ENCODE measurements around the gene COMMD3.
A peak's percentile ranks its signal among the peaks of the same experiment; 100 is the strongest.
"Not testable (repeated sequence)": the region's sequence is repeated elsewhere in the genome, so short reads cannot be mapped to it uniquely, and the experiment has no call there.

Gene COMMD3

DNA sequence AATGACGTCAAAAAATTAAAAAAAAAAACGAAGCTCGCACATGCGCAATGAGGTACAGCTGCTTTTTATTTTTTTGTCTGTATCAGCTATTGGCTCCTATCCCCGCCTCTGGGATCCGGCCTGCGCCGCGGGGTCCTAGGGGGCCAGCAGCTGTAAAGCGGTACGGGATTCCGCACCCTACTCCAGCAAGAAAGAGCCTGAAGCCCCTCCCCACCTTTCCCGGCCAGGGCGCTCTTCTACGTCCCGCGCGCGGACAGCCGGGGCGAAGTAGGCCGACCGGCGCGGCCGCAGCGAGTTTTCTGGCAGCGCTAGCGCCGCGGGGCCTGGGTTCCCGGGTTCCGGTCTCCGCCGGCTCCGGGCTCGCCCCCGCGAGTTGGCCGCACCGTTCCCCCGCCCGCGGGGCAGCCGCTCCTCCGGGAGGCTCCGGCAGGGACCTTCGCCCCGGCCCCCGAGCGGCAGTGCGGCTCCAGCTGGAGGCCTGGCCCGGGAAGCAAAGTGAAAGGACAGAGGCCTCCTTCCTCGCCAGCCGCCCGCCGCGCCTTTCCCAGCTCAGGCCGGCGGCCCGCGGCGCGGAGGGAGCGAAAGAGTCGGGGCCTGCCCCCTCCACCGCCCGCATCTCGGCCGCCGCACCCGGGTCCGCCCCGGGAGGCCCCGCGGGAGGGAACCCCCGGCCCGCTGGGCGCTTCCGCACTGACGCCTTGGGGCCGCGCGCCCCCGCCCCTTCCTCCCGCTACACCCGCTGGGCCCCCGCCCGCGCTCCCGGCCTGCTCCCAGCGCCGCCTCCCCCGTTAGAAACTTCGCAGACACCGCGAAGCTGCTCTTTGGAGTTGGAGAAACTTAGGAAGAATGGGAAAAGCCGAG is 24.4 kb downstream of the COMMD3 start:
- DNase-seq: peak; percentile 85 to 87

GRCh38 chr10:22341190-22341925 is 25.2 kb downstream of the COMMD3 start:
- DNase-seq: no peak

DNA sequence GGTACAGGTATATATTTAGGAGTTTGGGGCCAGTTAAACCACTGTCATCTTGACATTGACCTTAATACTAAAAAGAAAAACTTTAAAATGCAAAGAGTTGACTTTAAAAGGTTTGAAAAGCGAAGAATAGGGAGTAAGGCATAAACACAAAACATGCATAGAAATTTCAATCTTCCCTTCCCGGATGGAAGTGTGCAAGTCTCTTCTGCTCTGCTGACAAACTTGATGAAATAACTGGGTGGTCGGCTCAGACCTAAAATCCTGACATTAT is 25.7 kb downstream of the COMMD3 start:
- no peak for DNase-seq

- DNase-seq: no peak
These were observed 26.2 kb downstream of the COMMD3 start for GRCh38 chr10:22342421-22342820.

DNA sequence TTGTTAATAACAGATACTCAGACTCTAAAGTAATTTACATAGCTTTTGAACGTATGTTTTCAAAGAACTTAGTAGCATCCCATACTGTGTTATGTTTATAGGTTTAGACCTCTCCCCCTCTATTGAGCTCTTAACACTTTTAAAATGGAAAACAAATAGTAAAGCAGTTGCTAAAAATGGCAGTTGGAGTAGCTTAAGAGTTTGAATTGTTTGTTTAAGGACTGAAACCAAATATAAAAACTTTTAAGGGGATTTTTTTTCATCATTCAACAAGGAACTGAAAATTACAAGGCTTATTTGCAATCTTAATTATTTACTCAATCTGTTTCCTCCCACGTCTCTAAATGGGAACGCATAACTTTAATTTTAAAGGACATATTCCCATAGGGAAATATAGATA is 27.5 kb downstream of the COMMD3 start:
- DNase-seq: no peak

GRCh38 chr10:22344249-22344648 is 28.1 kb downstream of the COMMD3 start:
- peak in 1 of 2 experiments; percentile 7 for DNase-seq

DNA sequence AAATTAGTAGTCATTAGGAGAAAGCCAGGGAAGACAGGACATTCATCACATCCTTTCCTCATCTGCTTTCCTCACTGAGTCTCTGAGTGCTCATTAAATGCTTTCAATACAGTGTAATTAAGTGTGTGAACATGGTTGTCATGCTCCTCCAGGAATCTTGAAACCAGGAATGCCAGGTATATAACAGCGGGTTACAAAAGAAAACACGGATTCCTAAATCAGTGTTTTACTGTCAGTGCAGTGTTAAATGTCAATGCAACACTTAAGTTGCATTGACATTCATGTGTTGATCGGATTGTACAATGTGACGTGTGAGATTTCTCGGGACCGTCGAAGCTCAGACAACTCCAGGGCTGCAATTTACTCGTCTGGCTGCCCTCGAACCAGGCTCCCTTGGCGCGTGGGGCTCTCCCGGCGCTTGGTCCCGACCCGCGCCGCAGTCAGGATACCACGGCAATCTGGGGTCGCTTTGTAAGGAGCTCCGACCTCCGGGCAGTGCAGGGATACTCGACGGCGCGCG is 28.7 kb downstream of the COMMD3 start:
- no peak for DNase-seq

DNA sequence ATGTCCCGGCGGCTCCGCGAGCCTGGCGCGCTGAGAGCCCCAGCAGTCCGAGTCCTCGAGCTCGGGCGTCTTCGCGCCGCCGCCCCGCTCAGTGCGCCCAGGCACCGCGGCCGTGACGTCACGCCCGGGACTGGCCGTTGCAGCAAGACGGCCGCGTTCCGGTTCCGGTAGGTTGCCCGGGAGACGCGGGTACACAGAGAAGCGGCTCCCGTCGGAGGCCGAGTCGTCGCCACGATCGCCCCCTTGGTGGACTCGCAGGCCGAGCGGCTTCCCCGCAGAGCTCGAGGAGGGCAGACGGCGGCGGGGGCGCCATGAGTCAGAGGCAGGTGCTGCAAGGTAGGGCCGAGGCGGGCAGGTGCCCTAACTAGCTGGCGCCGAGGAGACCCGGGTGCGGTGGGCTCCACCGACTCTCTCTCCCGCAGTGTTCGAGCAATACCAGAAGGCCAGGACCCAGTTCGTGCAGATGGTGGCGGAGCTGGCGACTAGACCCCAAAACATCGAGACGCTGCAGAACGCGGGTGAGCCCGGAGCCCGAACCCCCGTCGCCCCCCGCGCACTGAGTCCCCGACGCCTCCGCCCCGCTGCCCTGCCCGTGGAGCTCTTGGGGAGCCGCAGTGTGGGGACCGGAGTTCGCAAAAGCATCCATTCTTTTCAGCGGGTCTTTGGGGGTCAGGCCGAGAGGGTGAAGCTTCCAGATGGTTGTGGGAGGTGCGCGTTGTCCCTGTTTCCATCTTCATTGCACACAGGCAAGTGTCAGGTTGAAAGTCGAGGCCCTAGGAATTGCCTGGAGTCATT is 29.3 kb downstream of the COMMD3 start, which contains the start of gene SPAG6:
Gene SPAG6 (plus strand): TSS at position 196 of the 795 bp plus-strand sequence. CDS start 116 bp downstream, at position 312.
- no peak for DNase-seq

DNA sequence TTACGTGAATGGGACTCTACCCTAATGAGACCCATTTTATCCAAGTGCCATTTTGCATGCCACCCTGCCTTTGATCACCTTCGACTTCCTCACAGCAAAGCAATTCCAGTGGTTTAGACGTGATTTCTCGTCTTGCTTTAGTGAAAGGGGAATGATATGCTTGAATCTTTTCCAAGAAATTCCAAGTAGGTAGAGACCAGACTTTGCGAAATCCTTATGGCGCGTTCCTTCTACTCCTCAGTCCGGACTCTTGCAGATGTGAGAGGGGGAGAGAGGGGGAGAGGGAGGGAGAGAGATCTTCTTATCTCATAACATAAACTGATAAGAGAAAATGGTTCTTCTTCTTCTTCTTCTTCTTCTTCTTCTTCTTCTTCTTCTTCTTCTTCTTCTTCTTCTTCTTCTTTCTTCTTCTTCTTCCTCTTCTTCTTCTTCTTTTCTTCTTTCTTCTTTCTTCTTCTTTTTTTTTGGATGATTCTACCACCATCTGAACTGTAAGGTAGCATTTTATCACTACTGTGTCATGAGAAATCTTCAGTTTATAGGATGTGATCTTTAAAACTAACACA is 30.0 kb downstream of the COMMD3 start:
- no peak for DNase-seq

GRCh38 chr10:22349755-22350154 is 33.6 kb downstream of the COMMD3 start:
- no peak for DNase-seq

DNA sequence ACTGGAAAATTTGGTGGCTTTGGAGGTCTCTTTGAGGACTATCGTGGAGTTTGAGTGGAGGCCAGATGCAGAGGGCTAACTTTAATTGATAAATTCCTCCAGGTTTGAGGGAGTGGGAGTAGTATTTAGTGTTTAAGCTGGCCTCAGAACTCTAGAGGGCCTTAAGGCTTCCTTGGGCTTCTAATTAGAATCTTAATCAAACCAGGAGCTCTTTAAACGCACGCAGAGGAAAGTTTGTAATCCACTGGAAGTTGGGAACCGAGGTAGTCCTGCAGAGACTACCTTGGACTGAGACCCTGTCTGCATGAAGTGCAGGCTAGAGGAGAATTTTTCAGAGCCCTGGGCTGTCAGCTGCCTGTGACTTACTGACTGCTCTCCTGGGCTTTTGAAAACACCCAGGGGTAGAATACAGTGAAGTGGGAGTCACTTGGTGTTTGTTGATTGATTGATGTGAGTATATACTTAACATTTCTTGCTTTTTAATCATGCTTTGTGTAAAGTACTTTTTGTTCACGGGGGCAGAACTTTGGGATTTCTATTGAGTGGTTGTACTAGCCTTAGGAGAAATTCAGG is 35.0 kb downstream of the COMMD3 start:
- no peak for DNase-seq

DNA sequence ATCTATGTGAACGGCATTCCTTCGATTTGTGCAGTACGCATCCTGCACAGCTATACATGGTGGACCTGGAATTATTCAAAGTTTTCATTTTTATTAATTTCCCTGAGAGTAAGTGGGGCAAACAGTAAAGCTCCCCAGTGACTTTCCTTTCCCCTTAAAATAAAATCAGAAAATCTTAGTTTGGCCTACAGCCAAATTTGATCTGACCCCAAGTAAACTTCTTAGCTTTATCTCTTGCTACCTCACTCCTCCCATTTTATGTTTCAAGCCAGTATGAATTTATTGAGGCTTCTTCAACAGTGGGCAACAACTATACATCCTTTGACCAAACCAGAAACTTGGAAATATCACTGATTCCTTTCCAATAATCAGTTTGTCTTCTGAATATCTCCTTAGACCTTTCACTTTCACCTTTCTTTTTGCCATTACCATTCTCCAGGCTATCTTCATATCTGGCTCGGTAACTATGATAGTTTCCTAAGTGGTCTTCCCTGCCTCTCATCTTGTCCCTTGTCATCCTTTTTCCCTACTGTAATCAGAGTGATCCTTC is 40.2 kb downstream of the COMMD3 start:
- DNase-seq: no peak

DNA sequence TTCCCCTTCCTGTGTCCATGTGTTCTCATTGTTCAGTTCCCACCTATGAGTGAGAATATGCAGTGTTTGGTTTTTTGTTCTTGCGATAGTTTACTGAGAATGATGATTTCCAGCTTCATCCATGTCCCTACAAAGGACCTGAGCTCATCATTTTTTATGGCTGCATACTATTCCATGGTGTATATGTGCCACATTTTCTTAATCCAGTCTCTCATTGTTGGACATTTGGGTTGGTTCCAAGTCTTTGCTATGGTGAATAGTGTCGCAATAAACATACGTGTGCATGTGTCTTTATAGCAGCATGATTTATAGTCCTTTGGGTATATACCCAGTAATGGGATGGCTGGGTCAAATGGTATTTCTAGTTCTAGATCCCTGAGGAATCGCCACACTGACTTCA is 41.6 kb downstream of the COMMD3 start:
- DNase-seq: not testable (repeated sequence)

- no peak for DNase-seq
These were observed 47.1 kb downstream of the COMMD3 start for GRCh38 chr10:22363305-22363704.

- DNase-seq: no peak
These were observed 48.4 kb downstream of the COMMD3 start for GRCh38 chr10:22364407-22365140.

- DNase-seq: no peak
These were observed 49.0 kb downstream of the COMMD3 start for GRCh38 chr10:22365233-22365632.

DNA sequence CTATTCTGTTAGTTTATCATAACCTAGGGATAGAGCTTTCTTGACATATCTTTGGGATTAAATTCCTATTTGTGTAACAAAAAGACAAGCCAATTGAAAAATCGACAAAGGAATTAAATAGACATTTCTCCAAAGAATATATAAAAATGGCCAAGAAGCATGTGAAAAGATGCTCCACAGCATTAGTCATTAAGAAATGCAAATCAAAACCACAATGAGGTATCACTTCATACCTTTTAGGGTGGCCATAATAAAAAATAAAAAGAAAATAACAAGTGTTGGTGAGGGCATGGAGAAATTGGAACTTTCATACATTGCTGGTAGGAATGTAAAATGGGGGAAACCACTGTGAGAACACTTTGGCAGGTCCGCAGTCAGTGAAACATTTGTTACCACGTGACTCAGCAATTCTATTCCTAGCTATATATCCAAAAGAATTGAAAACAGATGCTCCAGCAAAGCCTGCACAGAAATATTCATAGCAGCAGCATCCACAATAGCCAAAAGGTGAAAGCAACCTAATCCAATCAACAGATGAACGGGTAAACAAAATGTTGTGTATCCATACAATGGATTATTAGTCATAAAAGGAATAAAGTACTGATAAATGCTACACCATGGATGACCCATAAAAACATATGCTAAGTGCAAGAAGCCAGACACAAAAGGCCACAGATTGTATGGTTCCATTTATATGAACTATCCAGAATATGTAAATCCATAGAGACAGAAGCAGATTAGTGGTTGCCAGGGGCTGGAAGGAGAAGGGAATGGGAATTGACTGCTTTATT is 49.7 kb downstream of the COMMD3 start:
- no peak for DNase-seq

GRCh38 chr10:22366435-22366703 is 50.2 kb downstream of the COMMD3 start:
- DNase-seq: no peak

- no peak for DNase-seq
These were observed 50.6 kb downstream of the COMMD3 start for GRCh38 chr10:22366771-22367170.

DNA sequence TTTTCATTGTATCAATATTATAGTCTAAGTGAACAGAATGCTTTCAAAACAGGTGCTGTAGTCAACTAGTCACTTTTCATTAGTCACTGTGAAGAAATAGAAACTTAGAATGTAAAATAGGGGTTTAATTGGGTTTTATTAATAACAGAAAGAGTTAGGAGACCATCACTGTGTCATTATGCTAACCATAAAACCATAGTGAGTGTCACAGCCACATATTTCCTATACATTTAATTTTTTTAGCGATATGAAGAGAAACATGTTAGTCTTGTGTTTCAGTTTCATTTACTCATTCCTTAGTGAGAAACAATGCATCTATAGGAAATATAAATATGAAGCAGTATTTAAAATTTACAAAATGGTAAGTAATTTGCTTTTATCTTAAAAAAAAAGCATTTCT is 51.3 kb downstream of the COMMD3 start:
- no peak for DNase-seq

GRCh38 chr10:22368402-22368801 is 52.2 kb downstream of the COMMD3 start:
- DNase-seq: no peak

Measured in NCI-H446 (cell line).